Stimulated activated CD4-positive, alpha-beta T cell treated with anti-CD3 and anti-CD28 coated beads, Interleukin-1b, Interleukin-23, amount 100 ng/mL, for 48 hours (primary cell): ENCODE data around the gene C15orf39.

ENCODE experiments used
- DNase-seq: peaks from one replicate; pipeline ENCODE4 v3.0.0-alpha.2; 2020

The C15orf39 gene

GRCh38 chr15:75174102-75174501 lies 27.6 kb upstream of the C15orf39 start:
- no peak for DNase-seq

GRCh38 chr15:75174729-75175128 lies 27.0 kb upstream of the C15orf39 start:
- DNase-seq, result no peak

- no peak for DNase-seq
Measured at GRCh38 chr15:75176396-75176761, 25.3 kb upstream of the C15orf39 start.

GRCh38 chr15:75177360-75178071 lies 24.2 kb upstream of the C15orf39 start:
- no peak for DNase-seq

- DNase-seq, result no peak
Measured at GRCh38 chr15:75178171-75178937, 23.3 kb upstream of the C15orf39 start.

GRCh38 chr15:75178938-75179745 lies 22.5 kb upstream of the C15orf39 start:
- no peak for DNase-seq

- DNase-seq, result no peak
Measured at GRCh38 chr15:75179746-75180140, 21.9 kb upstream of the C15orf39 start.

- no peak for DNase-seq
Measured at GRCh38 chr15:75181780-75182179, 19.9 kb upstream of the C15orf39 start.

- no peak for DNase-seq
Measured at GRCh38 chr15:75182187-75183131, 19.2 kb upstream of the C15orf39 start.

- no peak for DNase-seq
Measured at GRCh38 chr15:75185271-75186029, 16.2 kb upstream of the C15orf39 start.

GRCh38 chr15:75186044-75186443 lies 15.6 kb upstream of the C15orf39 start:
- DNase-seq, result no peak

- DNase-seq, result no peak
Measured at GRCh38 chr15:75188499-75188898, 13.2 kb upstream of the C15orf39 start.

GRCh38 chr15:75191235-75191634 lies 10.4 kb upstream of the C15orf39 start:
- DNase-seq, result no peak

- DNase-seq, result no peak
Measured at GRCh38 chr15:75192307-75192706, 9.4 kb upstream of the C15orf39 start.

GRCh38 chr15:75193272-75193671 lies 8.4 kb upstream of the C15orf39 start:
- no peak for DNase-seq

- DNase-seq, result no peak
Measured at GRCh38 chr15:75193976-75194375, 7.7 kb upstream of the C15orf39 start.

- DNase-seq, result no peak
Measured at GRCh38 chr15:75194397-75194796, 7.3 kb upstream of the C15orf39 start.

GRCh38 chr15:75195122-75195765 lies 6.4 kb upstream of the C15orf39 start:
- DNase-seq, result no peak

- no peak for DNase-seq
Measured at GRCh38 chr15:75195766-75196241, 5.9 kb upstream of the C15orf39 start.

- no peak for DNase-seq
Measured at GRCh38 chr15:75197062-75197630, 4.5 kb upstream of the C15orf39 start.
